HepG2 (cell line): ENCODE data around the gene DEUP1. TPM values are rescaled to one million over a fixed set of nuclear protein-coding genes. Genes with fewer than 3 reads are reported as not detected.

ENCODE experiments used
- AHR ChIP-seq: IDR thresholded peaks from 2 replicates; pipeline ENCODE4 v1.6.1; 2018; ENCODE audit warnings: missing genetic modification reagents, missing compliant biosample characterization
- BORCS8-MEF2B ChIP-seq: sonication (generic); formaldehyde crosslinking; IDR thresholded peaks from 2 replicates; pipeline ENCODE4 v1.8.0; 2022; ENCODE audit warnings: mild to moderate bottlenecking, missing genetic modification reagents
- CENPT ChIP-seq: sonication (generic); formaldehyde crosslinking; IDR thresholded peaks from 2 replicates; pipeline ENCODE4 v1.8.0; 2022; ENCODE audit warnings: low read depth, mild to moderate bottlenecking, moderate library complexity, missing genetic modification reagents
- EZH2 ChIP-seq: conservative IDR thresholded peaks from 2 replicates; pipeline ENCODE4 v1.6.1; 2012; ENCODE audit warnings: mild to moderate bottlenecking, low read depth, low read length, moderate library complexity
- FOXK2 ChIP-seq: fragments of 450-650 bp; IDR thresholded peaks from 2 replicates; pipeline ENCODE4 v1.6.1; 2016
- FOXP1 ChIP-seq, 2 experiments: fragments of 450-650 bp in 1 of 2; IDR thresholded peaks; 2 replicates each; pipeline ENCODE4 v1.6.1; 2017 to 2018; ENCODE audit warnings: antibody characterized with exemption in 1 of 2
- HNRNPUL1 ChIP-seq: fragments of 200-400 bp; formaldehyde crosslinking; IDR thresholded peaks from 2 replicates; pipeline ENCODE4 v1.6.1; 2017; ENCODE audit warnings: low read depth, mild to moderate bottlenecking, low read length, moderate library complexity
- IRX3 ChIP-seq: sonication (generic); formaldehyde crosslinking; IDR thresholded peaks from 2 replicates; pipeline ENCODE4 v1.8.1; 2023; ENCODE audit warnings: mild to moderate bottlenecking, low read depth, missing genetic modification reagents, borderline replicate concordance
- MEIS2 ChIP-seq: sonication (generic); formaldehyde crosslinking; IDR thresholded peaks from 2 replicates; pipeline ENCODE4 v1.9.0; 2021; ENCODE audit warnings: mild to moderate bottlenecking, missing genetic modification reagents
- RBFOX2 ChIP-seq: fragments of 200-400 bp; formaldehyde crosslinking; IDR thresholded peaks from 2 replicates; pipeline ENCODE4 v1.6.1; 2017; ENCODE audit warnings: low read depth, mild to moderate bottlenecking, low read length
- ZBTB7A ChIP-seq: sonication (generic); formaldehyde crosslinking; IDR thresholded peaks from 2 replicates; pipeline ENCODE4 v1.8.0; 2022; ENCODE audit warnings: mild to moderate bottlenecking, missing genetic modification reagents
- ZNF484 ChIP-seq: sonication (generic); formaldehyde crosslinking; IDR thresholded peaks from 2 replicates; pipeline ENCODE4 v1.5.1; 2020; ENCODE audit warnings: mild to moderate bottlenecking, low read depth, missing genetic modification reagents, borderline replicate concordance
- ZNF546 ChIP-seq: sonication (generic); formaldehyde crosslinking; conservative IDR thresholded peaks from 2 replicates; pipeline ENCODE4 v1.8.1; 2023; ENCODE audit warnings: mild to moderate bottlenecking, missing genetic modification reagents
- ZNF652 ChIP-seq: IDR thresholded peaks from 2 replicates; pipeline ENCODE4 v1.6.1; 2016; ENCODE audit warnings: low read depth, borderline replicate concordance
- ZNF749 ChIP-seq: sonication (generic); formaldehyde crosslinking; IDR thresholded peaks from 2 replicates; pipeline ENCODE4 v1.8.0; 2022; ENCODE audit warnings: mild to moderate bottlenecking, missing genetic modification reagents, moderate library complexity, borderline replicate concordance
- ZSCAN30 ChIP-seq: sonication (generic); formaldehyde crosslinking; IDR thresholded peaks from 2 replicates; pipeline ENCODE4 v1.5.0; 2020; ENCODE audit warnings: mild to moderate bottlenecking, missing genetic modification reagents
- polyA plus RNA-seq, 8 experiments: library from polyadenylated mRNA; depleted of rRNA in 3 of 8; stranded (reverse) in 7 of 8; unstranded in 1 of 8; fragments of >200 nt; fragmentation: Illumina TruSeq in 4 of 8; extraction: Trizol in 4 of 8; gene quantifications; 2 replicates each; pipeline versions ENCODE4 v1.2.1 to v1.2.3, GENCODE V29; 2011 to 2016; ENCODE audit warnings: low read depth in 4 of 8, missing spikeins in 1 of 8, mixed read lengths in 1 of 8; ENCODE audit not compliant: insufficient read depth in 1 of 8
- total RNA-seq, 5 experiments: library from RNA; depleted of rRNA; stranded (reverse); fragments of >200 nt; fragmentation: Illumina TruSeq; extraction: Trizol; gene quantifications; 2 replicates each; pipeline ENCODE4 v1.2.3, GENCODE V29; 2016; ENCODE audit warnings: low read depth in 1 of 5
- TF ChIP-seq, protein P1 (sequence below): sonication (generic); formaldehyde crosslinking; IDR thresholded peaks from 2 replicates; pipeline ENCODE4 v1.4.0; 2020; ENCODE audit warnings: mild to moderate bottlenecking, missing genetic modification reagents
- TF ChIP-seq, protein P2 (sequence below): sonication (generic); formaldehyde crosslinking; IDR thresholded peaks from 2 replicates; pipeline ENCODE4 v1.5.1; 2020; ENCODE audit warnings: missing genetic modification reagents, mild to moderate bottlenecking, borderline replicate concordance

Gene DEUP1
- total and polyA plus RNA-seq, 2 of the 13 experiments (the other 11 are each of a cell fraction or from before 2014, with no cell fraction given) = not detected

DNA sequence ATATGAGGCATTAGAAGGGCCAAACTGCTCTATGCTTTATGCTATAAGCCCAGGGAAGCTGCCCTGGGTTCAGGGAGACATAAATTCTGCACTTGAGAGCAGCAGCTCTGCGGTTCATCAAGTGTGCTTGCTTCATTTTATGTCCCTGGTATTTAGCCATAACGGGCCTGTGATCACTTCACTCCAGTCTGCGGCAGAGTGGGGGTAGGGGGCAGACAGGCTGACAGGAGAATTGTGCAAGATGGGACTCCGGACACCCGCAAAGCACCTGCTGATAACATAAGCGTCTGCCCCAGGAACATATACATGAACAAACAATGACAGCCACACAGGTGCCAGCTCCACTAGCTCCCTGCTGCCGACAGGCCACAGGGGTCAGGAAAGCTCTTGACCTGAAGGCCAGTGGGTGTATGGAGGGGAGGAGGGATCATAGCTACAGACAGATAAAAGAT, 156.5 kb downstream of the DEUP1 start (continued):
- TF ChIP-seq, protein P1, sequence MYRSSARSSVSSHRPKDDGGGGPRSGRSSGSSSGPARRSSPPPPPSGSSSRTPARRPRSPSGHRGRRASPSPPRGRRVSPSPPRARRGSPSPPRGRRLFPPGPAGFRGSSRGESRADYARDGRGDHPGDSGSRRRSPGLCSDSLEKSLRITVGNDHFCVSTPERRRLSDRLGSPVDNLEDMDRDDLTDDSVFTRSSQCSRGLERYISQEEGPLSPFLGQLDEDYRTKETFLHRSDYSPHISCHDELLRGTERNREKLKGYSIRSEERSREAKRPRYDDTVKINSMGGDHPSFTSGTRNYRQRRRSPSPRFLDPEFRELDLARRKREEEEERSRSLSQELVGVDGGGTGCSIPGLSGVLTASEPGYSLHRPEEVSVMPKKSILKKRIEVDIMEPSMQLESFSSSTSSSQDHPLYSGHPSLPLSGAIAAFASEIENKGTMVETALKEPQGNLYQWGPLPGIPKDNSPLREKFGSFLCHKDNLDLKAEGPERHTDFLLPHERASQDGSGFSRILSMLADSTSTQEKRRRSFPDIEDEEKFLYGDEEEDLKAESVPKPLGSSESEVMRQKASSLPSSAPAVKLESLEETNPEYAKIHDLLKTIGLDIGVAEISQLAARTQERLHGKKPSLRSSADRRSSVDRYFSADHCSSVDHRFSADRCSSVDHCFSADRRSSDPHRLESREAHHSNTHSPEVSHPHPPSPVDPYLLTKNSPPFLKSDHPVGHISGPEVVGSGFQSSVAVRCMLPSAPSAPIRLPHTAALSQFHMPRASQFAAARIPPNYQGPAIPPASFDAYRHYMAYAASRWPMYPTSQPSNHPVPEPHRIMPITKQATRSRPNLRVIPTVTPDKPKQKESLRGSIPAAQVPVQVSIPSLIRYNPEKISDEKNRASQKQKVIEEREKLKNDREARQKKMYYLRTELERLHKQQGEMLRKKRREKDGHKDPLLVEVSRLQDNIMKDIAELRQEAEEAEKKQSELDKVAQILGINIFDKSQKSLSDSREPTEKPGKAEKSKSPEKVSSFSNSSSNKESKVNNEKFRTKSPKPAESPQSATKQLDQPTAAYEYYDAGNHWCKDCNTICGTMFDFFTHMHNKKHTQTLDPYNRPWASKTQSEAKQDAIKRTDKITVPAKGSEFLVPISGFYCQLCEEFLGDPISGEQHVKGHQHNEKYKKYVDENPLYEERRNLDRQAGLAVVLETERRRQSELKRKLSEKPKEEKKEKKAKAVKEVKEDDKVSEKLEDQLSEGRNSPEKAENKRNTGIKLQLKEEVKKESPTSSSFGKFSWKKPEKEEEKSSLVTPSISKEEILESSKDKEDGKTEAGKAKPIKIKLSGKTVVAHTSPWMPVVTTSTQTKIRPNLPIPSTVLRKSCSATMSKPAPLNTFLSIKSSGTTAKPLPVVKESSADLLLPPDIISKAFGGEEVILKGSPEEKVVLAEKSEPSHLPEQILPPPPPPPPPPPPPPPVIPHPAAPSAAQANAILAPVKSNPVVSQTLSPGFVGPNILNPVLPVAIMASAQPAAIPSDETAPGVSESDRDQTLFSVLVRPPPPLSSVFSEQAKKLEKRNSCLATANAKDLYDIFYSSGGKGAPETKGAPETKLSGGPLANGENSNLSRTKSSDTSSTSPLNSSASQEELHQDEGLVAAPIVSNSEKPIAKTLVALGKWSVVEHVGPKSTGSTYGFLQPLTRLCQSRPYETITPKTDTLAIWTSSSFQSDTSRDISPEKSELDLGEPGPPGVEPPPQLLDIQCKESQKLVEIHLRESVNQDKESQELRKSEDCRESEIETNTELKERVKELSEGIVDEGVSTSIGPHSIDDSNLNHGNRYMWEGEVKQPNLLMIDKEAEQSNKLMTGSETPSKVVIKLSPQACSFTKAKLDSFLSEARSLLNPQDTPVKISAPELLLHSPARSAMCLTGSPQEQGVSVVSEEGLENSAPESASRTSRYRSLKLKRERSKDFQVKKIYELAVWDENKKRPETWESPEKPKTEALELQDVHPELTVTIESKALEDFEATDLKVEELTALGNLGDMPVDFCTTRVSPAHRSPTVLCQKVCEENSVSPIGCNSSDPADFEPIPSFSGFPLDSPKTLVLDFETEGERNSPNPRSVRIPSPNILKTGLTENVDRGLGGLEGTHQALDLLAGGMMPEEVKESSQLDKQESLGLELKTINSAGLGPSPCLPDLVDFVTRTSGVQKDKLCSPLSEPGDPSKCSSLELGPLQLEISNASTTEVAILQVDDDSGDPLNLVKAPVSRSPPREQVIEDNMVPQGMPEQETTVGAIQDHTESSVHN (CRISPR knock-in tag) = peak; percentile 82; the same call in 1 of the 2 replicates
- TF ChIP-seq MEIS2 (CRISPR knock-in tag) (peak; percentile 99), ZNF484 (CRISPR knock-in tag) (no peak), CENPT (no peak), ZNF749 (CRISPR knock-in tag) (0 out of 2 replicates have a peak, but pooled peaks have one; percentile 74), FOXP1 (IDR thresholded peaks at IDR 0.05) (no peak), FOXP1 (CRISPR knock-in tag; IDR thresholded peaks at IDR 0.05) (peak; percentile 87), ZNF652 (CRISPR knock-in tag) (peak; percentile 46; the same call in 1 of the 2 replicates), IRX3 (CRISPR knock-in tag) (no peak), HNRNPUL1 (no peak), RBFOX2 (no peak), AHR (CRISPR knock-in tag) (peak; percentile 77; the same call in 1 of the 2 replicates), ZNF546 (CRISPR knock-in tag) (no peak), ZBTB7A (peak; percentile 72; the same call in 1 of the 2 replicates), FOXK2 (0 out of 2 replicates have a peak, but pooled peaks have one; percentile 55), EZH2 (no peak), BORCS8-MEF2B (CRISPR knock-in tag) (0 out of 2 replicates have a peak, but pooled peaks have one; percentile 50), ZSCAN30 (CRISPR knock-in tag) (no peak)
- TF ChIP-seq, protein P2, sequence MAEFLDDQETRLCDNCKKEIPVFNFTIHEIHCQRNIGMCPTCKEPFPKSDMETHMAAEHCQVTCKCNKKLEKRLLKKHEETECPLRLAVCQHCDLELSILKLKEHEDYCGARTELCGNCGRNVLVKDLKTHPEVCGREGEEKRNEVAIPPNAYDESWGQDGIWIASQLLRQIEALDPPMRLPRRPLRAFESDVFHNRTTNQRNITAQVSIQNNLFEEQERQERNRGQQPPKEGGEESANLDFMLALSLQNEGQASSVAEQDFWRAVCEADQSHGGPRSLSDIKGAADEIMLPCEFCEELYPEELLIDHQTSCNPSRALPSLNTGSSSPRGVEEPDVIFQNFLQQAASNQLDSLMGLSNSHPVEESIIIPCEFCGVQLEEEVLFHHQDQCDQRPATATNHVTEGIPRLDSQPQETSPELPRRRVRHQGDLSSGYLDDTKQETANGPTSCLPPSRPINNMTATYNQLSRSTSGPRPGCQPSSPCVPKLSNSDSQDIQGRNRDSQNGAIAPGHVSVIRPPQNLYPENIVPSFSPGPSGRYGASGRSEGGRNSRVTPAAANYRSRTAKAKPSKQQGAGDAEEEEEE (CRISPR knock-in tag) = no peak
